Esophagus muscularis mucosa (tissue), 4 donors: ENCODE data around the gene MPEG1.

ENCODE experiments used
- CTCF ChIP-seq, 3 experiments: fragments of 200-600 bp in 2 of 3; fragments of 450-650 bp in 1 of 3; sonication (generic) in 2 of 3; IDR thresholded peaks; one replicate each; pipeline ENCODE4 v1.5.1; 2017 to 2019; ENCODE audit warnings: antibody characterized with exemption in 3 of 3, mild to moderate bottlenecking in 2 of 3, moderate library complexity in 1 of 3
- EP300 ChIP-seq: sonication (generic); formaldehyde crosslinking; IDR thresholded peaks from one replicate; pipeline ENCODE4 v1.6.1; 2017; ENCODE audit warnings: antibody characterized with exemption
- POLR2A ChIP-seq: fragments of 450-650 bp; IDR thresholded peaks from one replicate; pipeline ENCODE4 v1.6.1; 2017; ENCODE audit warnings: antibody characterized with exemption, moderate library complexity, mild to moderate bottlenecking, low read depth
- POLR2AphosphoS5 ChIP-seq, 2 donors: sonication (generic); formaldehyde crosslinking; IDR thresholded peaks; one replicate each; pipeline ENCODE4 v1.6.1; 2017; ENCODE audit warnings: antibody characterized with exemption in 2 of 2

- TF ChIP-seq CTCF (IDR thresholded peaks at IDR 0.05) (no peak), POLR2A (no peak), POLR2AphosphoS5 (IDR thresholded peaks at IDR 0.05) (no peak), EP300 (no peak)
Observed at GRCh38 chr11:59201353-59201752, 11.4 kb downstream of the MPEG1 start.
